GM23338 (cell line): ENCODE results near the gene SPINDOC.

ENCODE experiments used
- CTCF ChIP-seq, 2 experiments: fragments of 200-600 bp in 1 of 2; sonication (generic) in 1 of 2; conservative IDR thresholded peaks; 2 replicates each; pipeline versions ENCODE4 v1.5.1 to v1.6.1; 2016 to 2017; ENCODE audit warnings: antibody characterized with exemption in 2 of 2, low read depth in 2 of 2, mild to moderate bottlenecking in 2 of 2, moderate library complexity in 1 of 2
- EZH2 ChIP-seq: fragments of 200-600 bp; sonication (generic); IDR thresholded peaks from one replicate; pipeline ENCODE4 v1.8.0; 2017; ENCODE audit warnings: antibody characterized with exemption, mild to moderate bottlenecking, low read depth; ENCODE audit not compliant: unreplicated experiment
- EZH2phosphoT487 ChIP-seq: fragments of 200-600 bp; sonication (generic); IDR thresholded peaks from one replicate; pipeline ENCODE4 v1.8.1; 2018; ENCODE audit warnings: antibody characterized with exemption; ENCODE audit not compliant: unreplicated experiment
- STAT1 ChIP-seq: IDR thresholded peaks from one replicate; pipeline ENCODE4 v1.6.1; 2016; ENCODE audit warnings: antibody characterized with exemption; ENCODE audit not compliant: unreplicated experiment

- TF ChIP-seq STAT1, result no peak
- no peak for TF ChIP-seq EZH2phosphoT487
- TF ChIP-seq CTCF (conservative IDR thresholded peaks at IDR 0.05; ENCODE audit: low read depth in 2 of 2), result no peak
- TF ChIP-seq EZH2, result no peak
Measured at GRCh38 chr11:63813563-63814382, 517 bp downstream of the SPINDOC start.
